SKM-1 (cell line): ENCODE data around the gene MRS2.
A peak's percentile ranks its signal among the peaks of the same experiment; 100 is the strongest.

ENCODE experiments used
- DNase-seq: peaks from one replicate; lab custom pipeline; 2025; ENCODE audit not compliant: unreplicated experiment; lab: John Stamatoyannopoulos, UW

The MRS2 gene

GRCh38 chr6:24426729-24427446, 24.2 kb downstream of the MRS2 start:
- DNase-seq: no peak

- DNase-seq: no peak
These were observed 25.9 kb downstream of the MRS2 start for GRCh38 chr6:24428615-24429014.

GRCh38 chr6:24429146-24429545, 26.4 kb downstream of the MRS2 start:
- DNase-seq: no peak

- no peak for DNase-seq
These were observed 27.4 kb downstream of the MRS2 start for GRCh38 chr6:24430086-24430485.

- peak; percentile 16 for DNase-seq
These were observed 28.3 kb downstream of the MRS2 start for GRCh38 chr6:24431045-24431451.

- DNase-seq: no peak
These were observed 29.9 kb downstream of the MRS2 start for GRCh38 chr6:24432611-24433010.

- DNase-seq: no peak
These were observed 34.2 kb downstream of the MRS2 start for GRCh38 chr6:24436979-24437378.

- DNase-seq: no peak
These were observed 37.3 kb downstream of the MRS2 start for GRCh38 chr6:24439858-24440539.

- DNase-seq: no peak
These were observed 38.3 kb downstream of the MRS2 start for GRCh38 chr6:24440897-24441598.

- DNase-seq: no peak
These were observed 38.8 kb downstream of the MRS2 start for GRCh38 chr6:24441599-24441904.

- DNase-seq: no peak
These were observed 41.9 kb downstream of the MRS2 start for GRCh38 chr6:24444588-24444987.

GRCh38 chr6:24445704-24446103, 43.0 kb downstream of the MRS2 start:
- DNase-seq: no peak

- no peak for DNase-seq
These were observed 43.9 kb downstream of the MRS2 start for GRCh38 chr6:24446670-24447069.

- peak; percentile 40 for DNase-seq
These were observed 45.7 kb downstream of the MRS2 start for GRCh38 chr6:24448396-24448795.

GRCh38 chr6:24448828-24449525, 46.2 kb downstream of the MRS2 start:
- DNase-seq: no peak

GRCh38 chr6:24451581-24452388, 49.0 kb downstream of the MRS2 start:
- DNase-seq: no peak

GRCh38 chr6:24453921-24454320, 51.2 kb downstream of the MRS2 start:
- DNase-seq: no peak

- DNase-seq: no peak
These were observed 51.7 kb downstream of the MRS2 start for GRCh38 chr6:24454452-24454851.

- DNase-seq: no peak
These were observed 52.3 kb downstream of the MRS2 start for GRCh38 chr6:24455061-24455460.

GRCh38 chr6:24458134-24458533, 55.4 kb downstream of the MRS2 start:
- no peak for DNase-seq

- DNase-seq: no peak
These were observed 56.2 kb downstream of the MRS2 start for GRCh38 chr6:24458941-24459340.
